Measurements from ENCODE around the gene RBM10.

DNA sequence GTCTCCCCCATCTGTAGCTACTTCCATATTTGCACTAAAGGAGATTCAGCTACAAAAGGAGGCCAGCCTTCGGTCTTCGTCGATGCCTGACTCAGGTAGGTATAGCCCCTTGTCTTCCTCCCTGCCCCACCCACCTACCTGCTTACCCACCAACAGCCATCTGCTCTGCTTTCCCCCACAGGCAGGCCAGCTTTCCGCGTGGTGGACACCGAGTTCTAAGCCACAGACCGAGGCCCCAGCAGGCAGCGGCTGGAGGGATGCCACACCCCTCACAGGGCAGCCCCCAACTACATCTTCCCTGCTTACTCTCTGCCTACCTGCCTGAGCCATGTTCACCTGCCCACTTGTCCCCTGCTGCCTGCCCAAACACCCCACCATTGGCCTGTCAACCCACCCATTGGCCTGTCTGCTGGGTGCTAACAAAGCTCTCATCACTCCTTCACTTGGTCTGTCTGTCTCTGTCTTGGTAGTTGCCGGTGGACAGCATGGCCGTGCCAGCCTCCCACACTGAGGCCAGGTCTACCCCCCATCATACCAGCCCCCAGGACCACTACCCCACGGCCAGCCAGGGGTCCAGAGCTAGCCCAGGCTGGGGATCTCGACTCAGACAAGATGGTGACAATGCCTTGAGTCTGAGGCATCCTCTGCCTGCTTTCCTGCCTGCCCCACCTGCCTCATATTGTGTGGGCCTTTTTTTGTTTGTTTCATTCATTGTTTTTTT is 83.7 kb downstream of the RBM10 start:
- TF ChIP-seq SPI1 (IDR thresholded peaks at IDR 0.05; ENCODE audit: borderline replicate concordance, low read depth, low read length) (no peak), KLF6 (CRISPR knock-in tag; IDR thresholded peaks at IDR 0.05; ENCODE audit: borderline replicate concordance) (no peak), GABPA (tag; conservative IDR thresholded peaks at IDR 0.05; ENCODE audit: low read depth) (no peak), E2F3 (CRISPR knock-in tag; IDR thresholded peaks at IDR 0.05) (no peak), SMARCB1 (IDR thresholded peaks at IDR 0.05; ENCODE audit: insufficient read length, low read depth) (no peak), ZBTB1 (CRISPR knock-in tag; IDR thresholded peaks at IDR 0.05; ENCODE audit: borderline replicate concordance, low read depth) (no peak), YY1 (IDR thresholded peaks at IDR 0.05; ENCODE audit: borderline replicate concordance in 1 of 3, control insufficient read depth in 1 of 3, extremely low read depth in 1 of 3, insufficient read depth in 3 of 3, insufficient read length in 1 of 3, insufficient replicate concordance in 2 of 3, low read depth in 1 of 3, low read length in 2 of 3) (no peak)
- TF ChIP-seq, protein P1, sequence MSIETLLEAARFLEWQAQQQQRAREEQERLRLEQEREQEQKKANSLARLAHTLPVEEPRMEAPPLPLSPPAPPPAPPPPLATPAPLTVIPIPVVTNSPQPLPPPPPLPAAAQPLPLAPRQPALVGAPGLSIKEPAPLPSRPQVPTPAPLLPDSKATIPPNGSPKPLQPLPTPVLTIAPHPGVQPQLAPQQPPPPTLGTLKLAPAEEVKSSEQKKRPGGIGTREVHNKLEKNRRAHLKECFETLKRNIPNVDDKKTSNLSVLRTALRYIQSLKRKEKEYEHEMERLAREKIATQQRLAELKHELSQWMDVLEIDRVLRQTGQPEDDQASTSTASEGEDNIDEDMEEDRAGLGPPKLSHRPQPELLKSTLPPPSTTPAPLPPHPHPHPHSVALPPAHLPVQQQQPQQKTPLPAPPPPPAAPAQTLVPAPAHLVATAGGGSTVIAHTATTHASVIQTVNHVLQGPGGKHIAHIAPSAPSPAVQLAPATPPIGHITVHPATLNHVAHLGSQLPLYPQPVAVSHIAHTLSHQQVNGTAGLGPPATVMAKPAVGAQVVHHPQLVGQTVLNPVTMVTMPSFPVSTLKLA (conservative IDR thresholded peaks at IDR 0.05): no peak
